Measurements from ENCODE around the gene CHL1. TPM values are rescaled to one million over a fixed set of nuclear protein-coding genes. Genes with fewer than 3 reads are reported as not detected.

The CHL1 gene
- total RNA-seq, 1 donor from 2014 or later: 7.4 TPM

GRCh38 chr3:249587-250262 is 53.2 kb downstream of the CHL1 start:
- Mint-ChIP-seq H3K36me3 (ENCODE audit: low read depth) (no peaks in the 10 kb centered on the region), H3K4me3 (no peak overlapping the region), H3K27ac (no peak overlapping the region), H3K9me3 (no peaks in the 10 kb centered on the region), H3K4me1 (peaks cover 22% of the 10 kb centered on the region), H3K27me3 (no peaks in the 10 kb centered on the region)
- DNase-seq (no peak), ATAC-seq (ENCODE audit: low read depth) (no peak)
- TF ChIP-seq, protein P1, sequence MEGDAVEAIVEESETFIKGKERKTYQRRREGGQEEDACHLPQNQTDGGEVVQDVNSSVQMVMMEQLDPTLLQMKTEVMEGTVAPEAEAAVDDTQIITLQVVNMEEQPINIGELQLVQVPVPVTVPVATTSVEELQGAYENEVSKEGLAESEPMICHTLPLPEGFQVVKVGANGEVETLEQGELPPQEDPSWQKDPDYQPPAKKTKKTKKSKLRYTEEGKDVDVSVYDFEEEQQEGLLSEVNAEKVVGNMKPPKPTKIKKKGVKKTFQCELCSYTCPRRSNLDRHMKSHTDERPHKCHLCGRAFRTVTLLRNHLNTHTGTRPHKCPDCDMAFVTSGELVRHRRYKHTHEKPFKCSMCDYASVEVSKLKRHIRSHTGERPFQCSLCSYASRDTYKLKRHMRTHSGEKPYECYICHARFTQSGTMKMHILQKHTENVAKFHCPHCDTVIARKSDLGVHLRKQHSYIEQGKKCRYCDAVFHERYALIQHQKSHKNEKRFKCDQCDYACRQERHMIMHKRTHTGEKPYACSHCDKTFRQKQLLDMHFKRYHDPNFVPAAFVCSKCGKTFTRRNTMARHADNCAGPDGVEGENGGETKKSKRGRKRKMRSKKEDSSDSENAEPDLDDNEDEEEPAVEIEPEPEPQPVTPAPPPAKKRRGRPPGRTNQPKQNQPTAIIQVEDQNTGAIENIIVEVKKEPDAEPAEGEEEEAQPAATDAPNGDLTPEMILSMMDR (IDR thresholded peaks at IDR 0.05): no peak
- ChIA-PET CTCF (interaction anchor here (0.7 kb wide), 1 partner anchor 104 kb away, joined by 5 read pairs; no protein-coding TSS in a partner anchor), POLR2A (no interaction called here)
- intact Hi-C loops (cut with micrococcal nuclease): no loop called here

- Mint-ChIP-seq H3K4me3 (no peak overlapping the region), H3K36me3 (ENCODE audit: low read depth) (no peaks in the 10 kb centered on the region), H3K4me1 (peaks cover 6% of the 10 kb centered on the region), H3K9me3 (no peaks in the 10 kb centered on the region), H3K27ac (no peak overlapping the region), H3K27me3 (no peaks in the 10 kb centered on the region)
- ChIA-PET POLR2A (no interaction called here), CTCF (no interaction called here)
- intact Hi-C loops (cut with micrococcal nuclease): no loop called here
- TF ChIP-seq, protein P1 (IDR thresholded peaks at IDR 0.05): no peak
- ATAC-seq (ENCODE audit: low read depth) (no peak), DNase-seq (no peak)
Observed at GRCh38 chr3:256501-256900, 59.9 kb downstream of the CHL1 start.

DNA sequence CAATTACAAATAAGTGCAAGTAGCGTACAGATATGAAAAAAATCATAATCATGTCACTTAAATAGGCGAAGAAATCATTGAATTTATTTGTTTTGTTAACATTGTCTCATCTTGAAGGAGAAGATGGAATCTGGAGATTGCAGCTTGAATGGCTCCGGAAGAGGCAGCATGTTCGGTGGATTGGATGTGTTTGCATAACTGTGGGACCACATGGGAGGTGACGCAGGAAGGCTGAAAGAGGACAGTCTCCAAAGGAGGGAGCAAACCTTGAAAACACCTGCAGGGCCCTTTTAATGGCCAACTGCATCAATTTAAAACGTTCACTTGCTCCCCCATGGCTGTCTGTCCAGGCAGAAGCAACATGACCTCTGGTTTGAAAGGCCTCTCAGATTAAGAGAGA is 61.3 kb downstream of the CHL1 start:
- no peak overlapping the region for H3K27ac Mint-ChIP-seq
- no peaks in the 10 kb centered on the region for H3K9me3 Mint-ChIP-seq
- DNase-seq (no peak), ATAC-seq (ENCODE audit: low read depth) (no peak)
- H3K27me3 Mint-ChIP-seq: no peaks in the 10 kb centered on the region
- TF ChIP-seq, protein P1 (IDR thresholded peaks at IDR 0.05): no peak
- no peak overlapping the region for H3K4me3 Mint-ChIP-seq
- no peaks in the 10 kb centered on the region for H3K36me3 Mint-ChIP-seq (ENCODE audit: low read depth)
- intact Hi-C loops (cut with micrococcal nuclease): loop anchor here (2.0 kb wide), 1 partner anchor 15 kb away; no protein-coding TSS in a partner anchor
- ChIA-PET CTCF (interaction anchor here (1.0 kb wide), 1 partner anchor 40 kb away, joined by 3 read pairs; no protein-coding TSS in a partner anchor), POLR2A (no interaction called here)
- H3K4me1 Mint-ChIP-seq: peaks cover 6% of the 10 kb centered on the region

GRCh38 chr3:260898-261297 is 64.3 kb downstream of the CHL1 start:
- TF ChIP-seq, protein P1 (IDR thresholded peaks at IDR 0.05): no peak
- no peak overlapping the region for H3K27ac Mint-ChIP-seq
- no peaks in the 10 kb centered on the region for H3K27me3 Mint-ChIP-seq
- no peaks in the 10 kb centered on the region for H3K36me3 Mint-ChIP-seq (ENCODE audit: low read depth)
- ChIA-PET CTCF (no interaction called here), POLR2A (no interaction called here)
- ATAC-seq (ENCODE audit: low read depth) (no peak), DNase-seq (no peak)
- no peak overlapping the region for H3K4me3 Mint-ChIP-seq
- H3K9me3 Mint-ChIP-seq: no peaks in the 10 kb centered on the region
- intact Hi-C loops (cut with micrococcal nuclease): no loop called here
- peaks cover 6% of the 10 kb centered on the region for H3K4me1 Mint-ChIP-seq

DNA sequence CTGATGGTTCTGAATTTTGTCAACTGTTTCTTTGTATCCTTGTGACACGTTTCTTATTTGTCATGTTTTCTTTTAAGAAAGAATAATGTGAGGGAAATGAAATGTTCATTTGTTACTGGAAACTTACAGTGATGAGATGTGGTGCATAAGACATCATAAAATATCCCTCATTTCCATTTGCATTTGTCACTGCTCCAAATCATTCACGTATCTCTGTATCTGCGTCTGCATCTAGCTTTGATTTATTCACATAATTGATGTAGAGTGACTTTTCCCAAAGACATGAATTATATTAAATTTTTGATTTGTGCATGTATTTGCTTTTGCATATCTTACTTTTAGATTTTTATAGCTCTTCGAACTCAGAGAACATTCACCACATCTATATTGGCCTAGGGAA is 66.8 kb downstream of the CHL1 start:
- DNase-seq (no peak), ATAC-seq (ENCODE audit: low read depth) (no peak)
- Mint-ChIP-seq H3K4me1 (peaks cover 2% of the 10 kb centered on the region), H3K9me3 (no peaks in the 10 kb centered on the region), H3K27ac (no peak overlapping the region), H3K4me3 (no peak overlapping the region), H3K36me3 (ENCODE audit: low read depth) (no peaks in the 10 kb centered on the region), H3K27me3 (no peaks in the 10 kb centered on the region)
- ChIA-PET POLR2A (no interaction called here), CTCF (no interaction called here)
- intact Hi-C loops (cut with micrococcal nuclease): no loop called here
- TF ChIP-seq, protein P1 (IDR thresholded peaks at IDR 0.05): no peak

Data from activated B cell treated with CpG ODN at 0.5 μM for 24 hours (primary cell).